ENCODE results near the gene FAAP20. TPM values are rescaled to one million over a fixed set of nuclear protein-coding genes. Genes with fewer than 3 reads are reported as not detected.

FAAP20 gene
- total and polyA plus RNA-seq, 4 donors, result 5.6 to 31.5 (median 15.7) TPM

- H3K9ac ChIP-seq (ENCODE audit: low read depth in 1 of 2, low read length in 2 of 2), result peak overlapping the region; percentile 54 to 77
- no peaks in the 10 kb centered on the region for H3K36me3 ChIP-seq (ENCODE audit: control insufficient read depth in 4 of 4, insufficient read depth in 3 of 4, low read depth in 1 of 4, low read length in 3 of 4)
- DNase-seq (ENCODE audit: low spot score), result peak; percentile 57
- no peaks in the 10 kb centered on the region for H3K9me3 ChIP-seq (ENCODE audit: control insufficient read depth in 4 of 4, low read length in 3 of 4)
- peak overlapping the region in 2 of 3 donors; percentile 51 to 62 for H3K4me3 ChIP-seq (ENCODE audit: low read depth in 1 of 3, low read length in 3 of 3)
- TF ChIP-seq EGR1 (IDR thresholded peaks at IDR 0.05; ENCODE audit: low read depth in 2 of 2), result peak in 1 of 2 donors; percentile 93
- TF ChIP-seq RXRA (IDR thresholded peaks at IDR 0.05), result peak; percentile 68 to 87
- TF ChIP-seq HNF4G (IDR thresholded peaks at IDR 0.05), result peak; percentile 66
- TF ChIP-seq HNF4A (conservative IDR thresholded peaks at IDR 0.05), result peak; percentile 91
- no peak for TF ChIP-seq JUND (IDR thresholded peaks at IDR 0.05)
- TF ChIP-seq SP1 (IDR thresholded peaks at IDR 0.05), result peak; percentile 74
- TF ChIP-seq GABPA (IDR thresholded peaks at IDR 0.05 in 1 of 2, conservative IDR thresholded peaks at IDR 0.05 in 1 of 2), result peak in 1 of 2 donors; percentile 47
- TF ChIP-seq TAF1 (conservative IDR thresholded peaks at IDR 0.05), result no peak
- TF ChIP-seq MAX (IDR thresholded peaks at IDR 0.05), result peak; percentile 28
- no peak for TF ChIP-seq RAD21 (IDR thresholded peaks at IDR 0.05)
- peak; percentile 22 for TF ChIP-seq YY1 (IDR thresholded peaks at IDR 0.05)
- TF ChIP-seq CTCF (IDR thresholded peaks at IDR 0.05; ENCODE audit: low read depth, low read length, missing input control), result no peak
- no peak for TF ChIP-seq ATF3 (IDR thresholded peaks at IDR 0.05)
- no peak for TF ChIP-seq FOXA2 (IDR thresholded peaks at IDR 0.05)
- no peak for TF ChIP-seq FOXA1 (IDR thresholded peaks at IDR 0.05)
- no peak for TF ChIP-seq REST (IDR thresholded peaks at IDR 0.05)
- peaks cover 21 to 50% (median 36%) of the 10 kb centered on the region in 4 donors for H3K4me1 ChIP-seq (ENCODE audit: control insufficient read depth in 4 of 4, insufficient read depth in 4 of 4, low read length in 3 of 4)
- WGBS, result 39% methylated on average over 16 of the region's 16 CpGs
- H3K27ac ChIP-seq (ENCODE audit: low read depth in 1 of 2, low read length in 2 of 2), result peak overlapping the region; percentile 80 to 98
- no peaks in the 10 kb centered on the region for H3K27me3 ChIP-seq (ENCODE audit: control insufficient read depth in 4 of 4, insufficient read depth in 4 of 4, low read length in 3 of 4)
Measured at GRCh38 chr1:2206813-2207487, 12.4 kb upstream of the FAAP20 start.
